ENCODE results near the gene OPCML.

GRCh38 chr11:133228471-133229329, 303.6 kb downstream of the OPCML start:
- TF ChIP-seq CTCF (IDR thresholded peaks at IDR 0.05; ENCODE audit: low read length) = no peak
- no peak for TF ChIP-seq EZH2 (IDR thresholded peaks at IDR 0.05; ENCODE audit: borderline replicate concordance, low read length)

All from OCI-LY1 (cell line).